Activated CD8-positive, alpha-beta T cell treated with anti-CD3 and anti-CD28 coated beads for 36 hours (primary cell): ENCODE measurements around the gene CSH1. TPM values are rescaled to one million over a fixed set of nuclear protein-coding genes. Genes with fewer than 3 reads are reported as not detected.
"Not testable (repeated sequence)": the region's sequence is repeated elsewhere in the genome, so short reads cannot be mapped to it uniquely, and the experiment has no call there.

Experiments used
- ATAC-seq: fragments of 200-7000 bp; cut with Tn5 transposase; one replicate; pipeline ENCODE4 v1.10.0; 2021; ENCODE audit warnings: mild to moderate bottlenecking, moderate library complexity
- CTCF ChIA-PET: fragments of 350-600 bp; sonication (Branson Sonifier 250); formaldehyde crosslinking; loops from one replicate; lab custom pipeline; 2021; ENCODE audit warnings: antibody characterized with exemption; lab: Charles Lee
- POLR2A ChIA-PET: fragments of 350-600 bp; sonication (Branson Sonifier 250); formaldehyde crosslinking; loops from one replicate; lab custom pipeline; 2021; ENCODE audit warnings: antibody characterized with exemption; lab: Charles Lee
- DNase-seq: peaks from one replicate; pipeline ENCODE4 v3.0.0-alpha.2; 2020
- H3K27ac Mint-ChIP-seq: one replicate; pipeline ENCODE4 v1.8.0; 2021; ENCODE audit warnings: mild to moderate bottlenecking, mixed read lengths
- H3K27me3 Mint-ChIP-seq: one replicate; pipeline ENCODE4 v1.8.0; 2021; ENCODE audit warnings: mixed read lengths
- H3K36me3 Mint-ChIP-seq: one replicate; pipeline ENCODE4 v1.8.0; 2021; ENCODE audit warnings: low read depth, mixed read lengths
- H3K4me1 Mint-ChIP-seq: one replicate; pipeline ENCODE4 v1.8.0; 2021; ENCODE audit warnings: low read depth, mixed read lengths
- H3K4me3 Mint-ChIP-seq: one replicate; pipeline ENCODE4 v1.8.0; 2021; ENCODE audit warnings: mild to moderate bottlenecking, moderate library complexity, mixed read lengths
- H3K9me3 Mint-ChIP-seq: one replicate; pipeline ENCODE4 v1.8.0; 2021; ENCODE audit warnings: mixed read lengths
- CTCF ChIP-seq: fragments of 200-600 bp; IDR thresholded peaks from one replicate; pipeline ENCODE4 v1.8.0; 2022; ENCODE audit warnings: antibody characterized with exemption, mild to moderate bottlenecking
- intact Hi-C: fragments of 100-400 bp; cut with micrococcal nuclease; formaldehyde crosslinking; loops from one replicate; pipeline ENCODE4 v1.10.0; 2022
- total RNA-seq, 2 experiments: library from RNA; stranded (reverse); gene quantifications; one replicate each; pipeline ENCODE4 v1.2.3, GENCODE V29; 2021

The CSH1 gene
- total RNA-seq, 2 experiments from 2014 or later: not detected

- H3K27ac Mint-ChIP-seq, H3K9me3 Mint-ChIP-seq, H3K36me3 Mint-ChIP-seq, H3K4me3 Mint-ChIP-seq, H3K27me3 Mint-ChIP-seq, H3K4me1 Mint-ChIP-seq, intact Hi-C loops: not testable (repeated sequence)
- ATAC-seq (peak; percentile 74), DNase-seq (peak; percentile 24)
- POLR2A ChIA-PET: interaction anchor here (1.0 kb wide), 1 partner anchor 13 kb away, joined by 3 read pairs; no protein-coding TSS in a partner anchor
- CTCF ChIA-PET: interaction anchor here (0.7 to 7.6 kb wide), 18 partner anchors 8 to 229 kb away, joined by 3 to 82 read pairs (median 4); partner anchors contain the start of genes CSHL1 and GH1
- peak; percentile 59 for TF ChIP-seq CTCF
These were observed 7.1 kb downstream of the CSH1 start for GRCh38 chr17:63889026-63889848.

- H3K9me3 Mint-ChIP-seq: not testable (repeated sequence)
These were observed 11.3 kb downstream of the CSH1 start for GRCh38 chr17:63885119-63885518.

GRCh38 chr17:63882626-63883126 is 13.7 kb downstream of the CSH1 start:
- POLR2A ChIA-PET, intact Hi-C loops: not testable (repeated sequence)

More at GRCh38 chr17:63885119-63885518, 11.3 kb downstream of the CSH1 start:
- H3K27ac Mint-ChIP-seq, H3K27me3 Mint-ChIP-seq, POLR2A ChIA-PET, CTCF ChIA-PET, DNase-seq, intact Hi-C loops, ATAC-seq, H3K36me3 Mint-ChIP-seq, H3K4me3 Mint-ChIP-seq, H3K4me1 Mint-ChIP-seq: not testable (repeated sequence)

GRCh38 chr17:63881935-63882601 is 14.3 kb downstream of the CSH1 start, which contains the start of gene GH2:
Gene GH2 (minus strand): TSS chr17:63881944. CDS start chr17:63881801, 143 bp downstream.
- DNase-seq: peak; percentile 77
- Mint-ChIP-seq H3K4me1 (no peaks in the 10 kb centered on the region), H3K9me3 (no peaks in the 10 kb centered on the region), H3K4me3 (no peak within 1 kb of the TSS), H3K36me3 (no peaks in the 10 kb centered on the region), H3K27me3 (no peaks in the 10 kb centered on the region), H3K27ac (no peak within 1 kb of the TSS)
- ChIA-PET POLR2A (no interaction called here), CTCF (interaction anchor here (0.6 to 1.7 kb wide), 6 partner anchors 13 to 68 kb away, joined by 3 to 11 read pairs (median 4); partner anchors contain the start of gene CSHL1)
- peak; percentile 99 for ATAC-seq
- intact Hi-C loops: no loop called here
- peak; percentile 56 for TF ChIP-seq CTCF

More at GRCh38 chr17:63882626-63883126, 13.7 kb downstream of the CSH1 start:
- not testable (repeated sequence) for H3K36me3 Mint-ChIP-seq, DNase-seq, ATAC-seq, H3K27ac Mint-ChIP-seq, H3K27me3 Mint-ChIP-seq, H3K4me1 Mint-ChIP-seq, H3K4me3 Mint-ChIP-seq, H3K9me3 Mint-ChIP-seq
- CTCF ChIA-PET: interaction anchor here (0.7 to 1.7 kb wide), 5 partner anchors 13 to 64 kb away, joined by 3 to 11 read pairs (median 3); no protein-coding TSS in a partner anchor

GRCh38 chr17:63881337-63881736 is 15.0 kb downstream of the CSH1 start:
- POLR2A ChIA-PET, H3K4me1 Mint-ChIP-seq, ATAC-seq, H3K36me3 Mint-ChIP-seq, H3K9me3 Mint-ChIP-seq, intact Hi-C loops, H3K27ac Mint-ChIP-seq, H3K27me3 Mint-ChIP-seq, H3K4me3 Mint-ChIP-seq, DNase-seq: not testable (repeated sequence)
- CTCF ChIA-PET: interaction anchor here (0.6 to 1.7 kb wide), 8 partner anchors 9 to 69 kb away, joined by 3 to 11 read pairs (median 4); partner anchors contain the start of gene CSHL1

- no peak for TF ChIP-seq CTCF
- no peaks in the 10 kb centered on the region for H3K9me3 Mint-ChIP-seq
- no peak overlapping the region for H3K4me3 Mint-ChIP-seq
- H3K36me3 Mint-ChIP-seq: no peaks in the 10 kb centered on the region
- H3K27ac Mint-ChIP-seq: no peak overlapping the region
- ATAC-seq (no peak), DNase-seq (no peak)
- no peaks in the 10 kb centered on the region for H3K27me3 Mint-ChIP-seq
- intact Hi-C loops: no loop called here
- ChIA-PET POLR2A (no interaction called here), CTCF (interaction anchor here (1.0 to 1.3 kb wide), 3 partner anchors 9 to 23 kb away, joined by 3 to 5 read pairs (median 4); no protein-coding TSS in a partner anchor)
- no peaks in the 10 kb centered on the region for H3K4me1 Mint-ChIP-seq
These were observed 15.7 kb downstream of the CSH1 start for GRCh38 chr17:63880706-63881105.

- ATAC-seq, intact Hi-C loops, H3K36me3 Mint-ChIP-seq, DNase-seq, H3K4me3 Mint-ChIP-seq, H3K27me3 Mint-ChIP-seq, H3K4me1 Mint-ChIP-seq, H3K9me3 Mint-ChIP-seq, H3K27ac Mint-ChIP-seq, POLR2A ChIA-PET: not testable (repeated sequence)
- CTCF ChIA-PET: interaction anchor here (1.0 to 1.4 kb wide), 3 partner anchors 13 to 41 kb away, joined by 4 to 6 read pairs (median 5); no protein-coding TSS in a partner anchor
These were observed 18.0 kb downstream of the CSH1 start for GRCh38 chr17:63878413-63878812.

- POLR2A ChIA-PET, DNase-seq, ATAC-seq, H3K4me1 Mint-ChIP-seq, H3K27ac Mint-ChIP-seq, intact Hi-C loops, H3K4me3 Mint-ChIP-seq, H3K36me3 Mint-ChIP-seq, H3K27me3 Mint-ChIP-seq, H3K9me3 Mint-ChIP-seq: not testable (repeated sequence)
- CTCF ChIA-PET: interaction anchor here (0.7 to 1.4 kb wide), 3 partner anchors 13 to 16 kb away, joined by 3 read pairs; no protein-coding TSS in a partner anchor
These were observed 21.7 kb downstream of the CSH1 start for GRCh38 chr17:63874693-63875092.
